Stimulated activated CD4-positive, alpha-beta T cell treated with anti-CD3 and anti-CD28 coated beads, Interleukin-12 subunit alpha, Interleukin-12 subunit beta, amount 100 ng/mL, for 24 hours (primary cell): Measurements from ENCODE around the gene TGFBR1.

Experiments used
- DNase-seq, 2 experiments: peaks; one replicate each; pipeline ENCODE4 v3.0.0-alpha.2; 2020; ENCODE audit warnings: low read depth in 2 of 2

The TGFBR1 gene

GRCh38 chr9:99107421-99107820, 2.5 kb downstream of the TGFBR1 start:
- DNase-seq: no peak

GRCh38 chr9:99108131-99108530, 3.2 kb downstream of the TGFBR1 start:
- no peak for DNase-seq

GRCh38 chr9:99109522-99109921, 4.6 kb downstream of the TGFBR1 start:
- no peak for DNase-seq

GRCh38 chr9:99112750-99113413, 8.0 kb downstream of the TGFBR1 start:
- DNase-seq: no peak

GRCh38 chr9:99113414-99114048, 8.6 kb downstream of the TGFBR1 start:
- DNase-seq: no peak

GRCh38 chr9:99114049-99114440, 9.1 kb downstream of the TGFBR1 start:
- DNase-seq: no peak

GRCh38 chr9:99114846-99115500, 10.1 kb downstream of the TGFBR1 start:
- DNase-seq: no peak

GRCh38 chr9:99116003-99116411, 11.1 kb downstream of the TGFBR1 start:
- DNase-seq: no peak

- peak; percentile 7 to 34 for DNase-seq
Measured at GRCh38 chr9:99118782-99119466, 14.0 kb downstream of the TGFBR1 start.

GRCh38 chr9:99119976-99120655, 15.2 kb downstream of the TGFBR1 start:
- DNase-seq: no peak

GRCh38 chr9:99121604-99122003, 16.7 kb downstream of the TGFBR1 start:
- DNase-seq: no peak

GRCh38 chr9:99124534-99125255, 19.8 kb downstream of the TGFBR1 start:
- no peak for DNase-seq

GRCh38 chr9:99125446-99125845, 20.5 kb downstream of the TGFBR1 start:
- DNase-seq: no peak

- no peak for DNase-seq
Measured at GRCh38 chr9:99126312-99126711, 21.4 kb downstream of the TGFBR1 start.

GRCh38 chr9:99127356-99128132, 22.6 kb downstream of the TGFBR1 start:
- no peak for DNase-seq

- no peak for DNase-seq
Measured at GRCh38 chr9:99128133-99128406, 23.2 kb downstream of the TGFBR1 start.

GRCh38 chr9:99129091-99129490, 24.2 kb downstream of the TGFBR1 start:
- DNase-seq: no peak

GRCh38 chr9:99130069-99130468, 25.2 kb downstream of the TGFBR1 start:
- DNase-seq: no peak

- no peak for DNase-seq
Measured at GRCh38 chr9:99133145-99133544, 28.2 kb downstream of the TGFBR1 start.

- no peak for DNase-seq
Measured at GRCh38 chr9:99134893-99135341, 30.0 kb downstream of the TGFBR1 start.

- DNase-seq: no peak
Measured at GRCh38 chr9:99135456-99135855, 30.5 kb downstream of the TGFBR1 start.
